GM21529 (cell line): Measurements from ENCODE around the gene SPINK13.
"Not testable (repeated sequence)": the region's sequence is repeated elsewhere in the genome, so short reads cannot be mapped to it uniquely, and the experiment has no call there.

ENCODE experiments used
- ATAC-seq: cut with Tn5 transposase; IDR thresholded peaks from one replicate; pipeline ENCODE4 v1.9.1; 2021; ENCODE audit not compliant: unreplicated experiment

SPINK13 gene

DNA sequence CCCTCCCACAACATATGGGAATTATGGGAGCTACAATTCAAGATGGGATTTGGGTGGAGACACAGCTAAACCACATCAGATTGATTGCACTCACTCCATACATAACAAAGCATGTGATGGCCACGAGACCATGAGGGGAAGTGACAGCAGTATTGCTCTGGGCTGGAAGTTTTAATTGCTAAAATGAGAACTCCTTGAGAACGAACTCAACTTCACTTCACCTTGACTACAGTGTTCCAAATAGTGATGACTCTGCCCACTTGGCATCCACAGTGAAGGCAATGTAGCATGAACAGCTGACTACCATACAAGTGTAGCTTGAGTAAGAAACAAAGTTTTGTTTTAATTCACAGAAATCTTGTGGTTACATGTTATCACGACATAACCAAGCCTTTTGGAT is 42.9 kb downstream of the SPINK13 start:
- ATAC-seq, result no peak

GRCh38 chr5:148312153-148312552 is 43.6 kb downstream of the SPINK13 start, which contains the start of gene SPINK7:
Gene SPINK7, plus strand, starts transcription at chr5:148312423. Its CDS starts 61 bp downstream, at chr5:148312484.
- no peak for ATAC-seq

DNA sequence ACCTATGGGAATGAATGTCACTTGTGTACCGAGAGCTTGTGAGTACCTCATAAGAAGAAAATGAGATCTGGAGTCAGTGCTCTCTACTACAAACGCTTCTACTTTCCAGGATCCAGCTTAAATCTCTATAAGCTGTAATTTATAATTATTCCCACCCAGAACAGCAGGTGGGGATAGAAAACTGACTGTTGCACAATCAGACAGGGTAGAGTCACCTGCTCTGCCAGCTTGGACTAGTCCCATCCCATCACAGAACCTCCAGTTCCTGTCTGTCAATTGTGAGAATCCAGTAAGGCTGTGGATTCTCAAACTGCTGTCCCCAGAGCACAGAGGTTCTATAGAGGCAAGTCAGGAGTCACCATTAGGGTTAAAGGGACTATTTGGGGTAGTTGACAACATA is 45.6 kb downstream of the SPINK13 start:
- ATAC-seq, result no peak

DNA sequence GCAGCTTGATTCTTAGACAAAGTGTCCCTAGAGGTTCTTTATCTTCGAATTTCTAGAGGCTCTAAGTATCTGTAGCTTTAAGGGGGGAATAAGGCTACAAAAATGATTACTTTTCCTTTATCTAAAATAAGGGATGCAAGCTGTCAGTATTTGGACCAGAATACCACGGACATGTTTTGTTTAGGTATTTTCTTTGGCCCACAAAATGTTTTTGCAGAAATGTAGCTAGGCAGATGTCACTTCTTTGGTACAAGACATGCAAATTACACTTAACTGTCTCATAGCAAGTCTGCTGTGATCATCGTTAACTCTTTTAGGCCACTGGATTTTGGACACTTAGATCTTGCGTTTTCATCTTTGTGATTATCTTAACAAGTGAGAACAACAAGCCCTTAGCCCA is 46.1 kb downstream of the SPINK13 start:
- ATAC-seq, result no peak

- ATAC-seq, result not testable (repeated sequence)
These were observed 51.7 kb downstream of the SPINK13 start for GRCh38 chr5:148320011-148320963.

GRCh38 chr5:148333262-148333849 is 64.8 kb downstream of the SPINK13 start:
- ATAC-seq, result no peak

DNA sequence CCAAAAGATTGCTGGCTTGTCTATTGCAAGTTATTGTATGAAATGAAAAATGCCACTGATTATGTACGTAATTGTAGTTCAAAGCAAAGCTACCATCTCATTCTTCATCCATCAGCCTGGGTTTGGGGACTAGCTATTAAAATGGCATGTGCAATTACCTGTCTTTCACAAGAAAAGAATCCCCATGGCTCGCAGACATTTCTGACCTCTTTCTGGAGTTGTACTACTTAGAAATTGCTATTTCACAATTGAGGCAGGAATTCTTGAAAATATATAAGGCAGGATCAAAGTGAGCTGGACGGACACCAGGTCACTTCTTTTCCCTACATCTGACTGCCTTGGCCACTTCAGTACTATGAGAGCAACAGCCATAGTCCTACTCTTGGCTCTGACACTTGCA is 66.7 kb downstream of the SPINK13 start, which contains the start of gene SPINK9:
Gene SPINK9, plus strand, starts transcription at position 301 of the 400 bp plus-strand sequence. Its CDS starts 55 bp downstream, at position 356.
- no peak for ATAC-seq
